ENCODE measurements around the gene HIVEP2.

DNA sequence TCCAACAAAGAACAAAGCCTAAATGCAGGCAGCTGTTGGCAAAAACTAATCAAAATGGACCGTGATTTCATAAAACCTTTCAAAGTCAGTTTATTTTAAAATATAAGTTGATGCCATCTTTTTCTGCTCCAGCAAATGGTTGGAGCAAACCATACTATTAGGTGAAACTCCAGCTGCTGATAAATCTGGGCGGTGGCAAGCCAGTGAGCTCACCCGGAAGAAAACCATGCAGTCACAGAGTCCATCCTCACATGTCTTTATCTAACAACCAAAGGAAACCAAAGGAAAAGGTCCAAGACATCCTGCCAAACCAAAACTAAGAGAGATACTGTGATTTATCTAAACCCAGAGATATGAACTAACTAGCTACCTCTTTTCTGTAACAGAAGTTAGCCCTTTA, 72.6 kb downstream of the HIVEP2 start:
- TF ChIP-seq POLR2A (IDR thresholded peaks at IDR 0.05; ENCODE audit: low read length) (no peak), REST (IDR thresholded peaks at IDR 0.05) (no peak), NFE2L2 (conservative IDR thresholded peaks at IDR 0.05; ENCODE audit: low read length) (no peak), PBX3 (IDR thresholded peaks at IDR 0.05) (no peak), ELK1 (IDR thresholded peaks at IDR 0.05; ENCODE audit: low read depth, low read length) (no peak), SMC3 (IDR thresholded peaks at IDR 0.05) (no peak), CHD4 (IDR thresholded peaks at IDR 0.05; ENCODE audit: borderline replicate concordance) (no peak), RARB (CRISPR knock-in tag; IDR thresholded peaks at IDR 0.05) (no peak), CHD2 (IDR thresholded peaks at IDR 0.05; ENCODE audit: low read length, partially characterized antibody) (no peak), HDAC2 (IDR thresholded peaks at IDR 0.05) (no peak), JUNB (IDR thresholded peaks at IDR 0.05) (no peak), MAX (IDR thresholded peaks at IDR 0.05) (no peak), EP300 (IDR thresholded peaks at IDR 0.05) (no peak)
- TF ChIP-seq, protein P1, sequence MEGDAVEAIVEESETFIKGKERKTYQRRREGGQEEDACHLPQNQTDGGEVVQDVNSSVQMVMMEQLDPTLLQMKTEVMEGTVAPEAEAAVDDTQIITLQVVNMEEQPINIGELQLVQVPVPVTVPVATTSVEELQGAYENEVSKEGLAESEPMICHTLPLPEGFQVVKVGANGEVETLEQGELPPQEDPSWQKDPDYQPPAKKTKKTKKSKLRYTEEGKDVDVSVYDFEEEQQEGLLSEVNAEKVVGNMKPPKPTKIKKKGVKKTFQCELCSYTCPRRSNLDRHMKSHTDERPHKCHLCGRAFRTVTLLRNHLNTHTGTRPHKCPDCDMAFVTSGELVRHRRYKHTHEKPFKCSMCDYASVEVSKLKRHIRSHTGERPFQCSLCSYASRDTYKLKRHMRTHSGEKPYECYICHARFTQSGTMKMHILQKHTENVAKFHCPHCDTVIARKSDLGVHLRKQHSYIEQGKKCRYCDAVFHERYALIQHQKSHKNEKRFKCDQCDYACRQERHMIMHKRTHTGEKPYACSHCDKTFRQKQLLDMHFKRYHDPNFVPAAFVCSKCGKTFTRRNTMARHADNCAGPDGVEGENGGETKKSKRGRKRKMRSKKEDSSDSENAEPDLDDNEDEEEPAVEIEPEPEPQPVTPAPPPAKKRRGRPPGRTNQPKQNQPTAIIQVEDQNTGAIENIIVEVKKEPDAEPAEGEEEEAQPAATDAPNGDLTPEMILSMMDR (IDR thresholded peaks at IDR 0.05), result no peak
